ENCODE data around the gene ACACA.
"Not testable (repeated sequence)": the region's sequence is repeated elsewhere in the genome, so short reads cannot be mapped to it uniquely, and the experiment has no call there.

ACACA gene

GRCh38 chr17:37158290-37158689 is 248.3 kb downstream of the ACACA start:
- Histone ChIP-seq H3K9me3 (ENCODE audit: control insufficient read depth in 2 of 2, low read length in 2 of 2) (no peaks in the 10 kb centered on the region), H3K27ac (ENCODE audit: low read length) (no peak overlapping the region), H3K36me3 (ENCODE audit: control insufficient read depth in 2 of 2, insufficient read depth in 2 of 2, low read length in 2 of 2) (peaks cover 8 to 11% of the 10 kb centered on the region in 2 donors), H3K4me1 (ENCODE audit: control insufficient read depth, insufficient read depth, low read length) (no peaks in the 10 kb centered on the region), H3K4me3 (ENCODE audit: low read length in 2 of 2) (no peak overlapping the region), H3K27me3 (ENCODE audit: control insufficient read depth in 1 of 2, insufficient read depth in 2 of 2, low read length in 2 of 2) (no peaks in the 10 kb centered on the region), H3K9ac (ENCODE audit: low read length in 2 of 2) (no peak overlapping the region)

- H3K9ac ChIP-seq (ENCODE audit: low read length in 2 of 2), result no peak overlapping the region
- no peaks in the 10 kb centered on the region for H3K9me3 ChIP-seq (ENCODE audit: control insufficient read depth in 2 of 2, low read length in 2 of 2)
- peaks cover 0 to 5% of the 10 kb centered on the region in 2 donors for H3K36me3 ChIP-seq (ENCODE audit: control insufficient read depth in 2 of 2, insufficient read depth in 2 of 2, low read length in 2 of 2)
- H3K27me3 ChIP-seq (ENCODE audit: control insufficient read depth in 1 of 2, insufficient read depth in 2 of 2, low read length in 2 of 2), result no peaks in the 10 kb centered on the region
- no peak overlapping the region for H3K27ac ChIP-seq (ENCODE audit: low read length)
- no peak overlapping the region for H3K4me3 ChIP-seq (ENCODE audit: low read length in 2 of 2)
- H3K4me1 ChIP-seq (ENCODE audit: control insufficient read depth, insufficient read depth, low read length), result no peaks in the 10 kb centered on the region
Measured at GRCh38 chr17:37148156-37148555, 258.5 kb downstream of the ACACA start.

- Histone ChIP-seq H3K27me3 (ENCODE audit: control insufficient read depth in 1 of 2, insufficient read depth in 2 of 2, low read length in 2 of 2) (no peaks in the 10 kb centered on the region), H3K4me1 (ENCODE audit: control insufficient read depth, insufficient read depth, low read length) (no peaks in the 10 kb centered on the region), H3K4me3 (ENCODE audit: low read length in 2 of 2) (no peak overlapping the region), H3K9me3 (ENCODE audit: control insufficient read depth in 2 of 2, low read length in 2 of 2) (no peaks in the 10 kb centered on the region), H3K36me3 (ENCODE audit: control insufficient read depth in 2 of 2, insufficient read depth in 2 of 2, low read length in 2 of 2) (peaks cover 0 to 5% of the 10 kb centered on the region in 2 donors), H3K9ac (ENCODE audit: low read length in 2 of 2) (no peak overlapping the region), H3K27ac (ENCODE audit: low read length) (no peak overlapping the region)
Measured at GRCh38 chr17:37147301-37147812, 259.3 kb downstream of the ACACA start.

GRCh38 chr17:37146086-37147064 is 260.3 kb downstream of the ACACA start:
- H3K9me3 ChIP-seq (ENCODE audit: control insufficient read depth in 2 of 2, low read length in 2 of 2), result no peaks in the 10 kb centered on the region
- no peaks in the 10 kb centered on the region for H3K27me3 ChIP-seq (ENCODE audit: control insufficient read depth in 1 of 2, insufficient read depth in 2 of 2, low read length in 2 of 2)
- H3K4me3 ChIP-seq (ENCODE audit: low read length in 2 of 2), result no peak overlapping the region
- no peak overlapping the region for H3K9ac ChIP-seq (ENCODE audit: low read length in 2 of 2)
- no peak overlapping the region for H3K27ac ChIP-seq (ENCODE audit: low read length)
- peaks cover 0 to 5% of the 10 kb centered on the region in 2 donors for H3K36me3 ChIP-seq (ENCODE audit: control insufficient read depth in 2 of 2, insufficient read depth in 2 of 2, low read length in 2 of 2)
- no peaks in the 10 kb centered on the region for H3K4me1 ChIP-seq (ENCODE audit: control insufficient read depth, insufficient read depth, low read length)

- H3K9me3 ChIP-seq (ENCODE audit: control insufficient read depth in 2 of 2, low read length in 2 of 2), result no peaks in the 10 kb centered on the region
- H3K36me3 ChIP-seq (ENCODE audit: control insufficient read depth in 2 of 2, insufficient read depth in 2 of 2, low read length in 2 of 2), result peaks cover 0 to 7% of the 10 kb centered on the region in 2 donors
- H3K27me3 ChIP-seq (ENCODE audit: control insufficient read depth in 1 of 2, insufficient read depth in 2 of 2, low read length in 2 of 2), result no peaks in the 10 kb centered on the region
- no peak overlapping the region for H3K4me3 ChIP-seq (ENCODE audit: low read length in 2 of 2)
- H3K27ac ChIP-seq (ENCODE audit: low read length), result no peak overlapping the region
- H3K4me1 ChIP-seq (ENCODE audit: control insufficient read depth, insufficient read depth, low read length), result no peaks in the 10 kb centered on the region
- no peak overlapping the region for H3K9ac ChIP-seq (ENCODE audit: low read length in 2 of 2)
Measured at GRCh38 chr17:37144075-37144701, 262.4 kb downstream of the ACACA start.

GRCh38 chr17:37143558-37143957 is 263.1 kb downstream of the ACACA start:
- not testable (repeated sequence) for H3K36me3 ChIP-seq (ENCODE audit: control insufficient read depth in 2 of 2, insufficient read depth in 2 of 2, low read length in 2 of 2); H3K27ac ChIP-seq (ENCODE audit: low read length); H3K9me3 ChIP-seq (ENCODE audit: control insufficient read depth in 2 of 2, low read length in 2 of 2); H3K4me3 ChIP-seq (ENCODE audit: low read length in 2 of 2); H3K9ac ChIP-seq (ENCODE audit: low read length in 2 of 2); H3K27me3 ChIP-seq (ENCODE audit: control insufficient read depth in 1 of 2, insufficient read depth in 2 of 2, low read length in 2 of 2); H3K4me1 ChIP-seq (ENCODE audit: control insufficient read depth, insufficient read depth, low read length)

- Histone ChIP-seq H3K27me3 (ENCODE audit: control insufficient read depth in 1 of 2, insufficient read depth in 2 of 2, low read length in 2 of 2) (no peaks in the 10 kb centered on the region), H3K9ac (ENCODE audit: low read length in 2 of 2) (no peak overlapping the region), H3K27ac (ENCODE audit: low read length) (no peak overlapping the region), H3K4me3 (ENCODE audit: low read length in 2 of 2) (no peak overlapping the region), H3K9me3 (ENCODE audit: control insufficient read depth in 2 of 2, low read length in 2 of 2) (no peaks in the 10 kb centered on the region), H3K4me1 (ENCODE audit: control insufficient read depth, insufficient read depth, low read length) (no peaks in the 10 kb centered on the region), H3K36me3 (ENCODE audit: control insufficient read depth in 2 of 2, insufficient read depth in 2 of 2, low read length in 2 of 2) (peaks cover 0 to 7% of the 10 kb centered on the region in 2 donors)
Measured at GRCh38 chr17:37142294-37142896, 264.2 kb downstream of the ACACA start.

GRCh38 chr17:37138571-37139120 is 268.0 kb downstream of the ACACA start:
- Histone ChIP-seq H3K27ac (ENCODE audit: low read length) (no peak overlapping the region), H3K9me3 (ENCODE audit: control insufficient read depth in 2 of 2, low read length in 2 of 2) (no peaks in the 10 kb centered on the region), H3K27me3 (ENCODE audit: control insufficient read depth in 1 of 2, insufficient read depth in 2 of 2, low read length in 2 of 2) (no peaks in the 10 kb centered on the region), H3K4me3 (ENCODE audit: low read length in 2 of 2) (no peak overlapping the region), H3K36me3 (ENCODE audit: control insufficient read depth in 2 of 2, insufficient read depth in 2 of 2, low read length in 2 of 2) (peaks cover 0 to 2% of the 10 kb centered on the region in 2 donors), H3K9ac (ENCODE audit: low read length in 2 of 2) (no peak overlapping the region), H3K4me1 (ENCODE audit: control insufficient read depth, insufficient read depth, low read length) (no peaks in the 10 kb centered on the region)

GRCh38 chr17:37137906-37138514 is 268.6 kb downstream of the ACACA start:
- peaks cover 0 to 2% of the 10 kb centered on the region in 2 donors for H3K36me3 ChIP-seq (ENCODE audit: control insufficient read depth in 2 of 2, insufficient read depth in 2 of 2, low read length in 2 of 2)
- no peak overlapping the region for H3K9ac ChIP-seq (ENCODE audit: low read length in 2 of 2)
- no peaks in the 10 kb centered on the region for H3K27me3 ChIP-seq (ENCODE audit: control insufficient read depth in 1 of 2, insufficient read depth in 2 of 2, low read length in 2 of 2)
- no peak overlapping the region for H3K4me3 ChIP-seq (ENCODE audit: low read length in 2 of 2)
- H3K4me1 ChIP-seq (ENCODE audit: control insufficient read depth, insufficient read depth, low read length), result no peaks in the 10 kb centered on the region
- H3K9me3 ChIP-seq (ENCODE audit: control insufficient read depth in 2 of 2, low read length in 2 of 2), result no peaks in the 10 kb centered on the region
- no peak overlapping the region for H3K27ac ChIP-seq (ENCODE audit: low read length)

- H3K9me3 ChIP-seq (ENCODE audit: control insufficient read depth in 2 of 2, low read length in 2 of 2), result no peaks in the 10 kb centered on the region
- no peaks in the 10 kb centered on the region for H3K4me1 ChIP-seq (ENCODE audit: control insufficient read depth, insufficient read depth, low read length)
- no peak overlapping the region for H3K4me3 ChIP-seq (ENCODE audit: low read length in 2 of 2)
- no peaks in the 10 kb centered on the region for H3K27me3 ChIP-seq (ENCODE audit: control insufficient read depth in 1 of 2, insufficient read depth in 2 of 2, low read length in 2 of 2)
- H3K36me3 ChIP-seq (ENCODE audit: control insufficient read depth in 2 of 2, insufficient read depth in 2 of 2, low read length in 2 of 2), result peaks cover 0 to 2% of the 10 kb centered on the region in 2 donors
- H3K27ac ChIP-seq (ENCODE audit: low read length), result no peak overlapping the region
- no peak overlapping the region for H3K9ac ChIP-seq (ENCODE audit: low read length in 2 of 2)
Measured at GRCh38 chr17:37137070-37137610, 269.5 kb downstream of the ACACA start.
